Activated CD4-positive, alpha-beta T cell treated with anti-CD3 and anti-CD28 coated beads, Interleukin-2, Interleukin-4, amounts not matched to agents 100 ng/mL and 50 ng/mL, durations not matched to agents 16 hours and 8 hours (primary cell): ENCODE measurements around the gene VDR.

Source experiments
- DNase-seq: peaks from one replicate; pipeline ENCODE4 v3.0.0-alpha.2; 2020; ENCODE audit warnings: low spot score

The VDR gene

DNA sequence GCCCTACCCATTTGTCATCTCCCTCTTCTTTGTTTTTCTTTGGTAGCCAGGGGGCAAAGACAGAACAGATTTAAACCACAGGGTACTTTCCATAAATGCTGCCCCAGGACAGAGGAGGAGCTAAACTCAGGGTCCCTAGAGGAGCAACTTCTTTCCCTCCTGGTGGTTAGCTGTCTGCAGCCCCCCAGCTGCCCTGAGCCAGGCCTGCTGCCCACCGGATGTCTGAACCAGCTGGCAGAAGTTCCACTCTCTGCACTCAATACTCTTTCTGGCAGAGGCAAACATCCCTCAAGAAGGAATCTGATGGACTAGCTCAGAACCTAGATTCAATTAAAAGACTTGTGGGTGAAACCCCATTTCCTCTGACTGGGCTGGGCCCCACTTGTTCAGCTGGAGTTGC is 10.7 kb downstream of the VDR start:
- DNase-seq, result no peak

DNA sequence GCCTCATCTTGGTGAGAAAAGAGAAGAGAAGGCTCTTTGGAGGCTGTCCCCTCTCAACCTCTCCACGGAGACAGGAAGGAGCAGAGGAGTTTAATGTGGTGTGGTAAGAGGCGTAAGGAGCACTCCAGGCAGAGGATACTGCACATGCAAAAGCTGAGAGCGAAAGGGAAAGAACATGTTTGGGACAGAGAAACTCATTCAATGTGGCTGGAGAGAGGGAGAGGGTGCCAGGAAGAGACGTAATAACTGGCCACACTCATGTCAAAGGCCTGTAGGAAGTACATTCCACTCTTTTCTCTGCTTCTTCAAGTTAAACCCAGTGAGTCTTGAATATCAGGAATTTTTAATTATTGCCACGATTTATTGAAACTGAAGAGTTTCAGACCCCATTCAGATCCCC is 12.0 kb downstream of the VDR start:
- no peak for DNase-seq

DNA sequence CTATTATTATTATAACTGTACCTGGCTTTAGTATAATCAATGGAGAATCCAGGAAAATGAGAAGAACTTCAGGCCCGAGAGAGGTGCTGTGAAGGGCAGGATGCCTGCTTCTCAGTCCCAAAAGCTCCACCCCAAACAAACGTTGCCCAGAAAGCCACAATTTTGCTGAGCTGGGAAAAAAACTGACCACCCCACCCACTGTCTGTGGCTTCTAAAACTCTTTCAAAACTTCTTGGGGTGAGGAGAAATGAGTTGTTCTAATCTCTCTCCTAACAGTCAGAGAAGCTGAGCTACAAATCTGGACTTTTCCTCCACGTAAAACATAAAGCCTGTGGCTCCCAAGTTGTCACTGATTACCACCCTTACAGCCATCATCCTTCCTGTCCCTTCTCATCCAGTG is 13.4 kb downstream of the VDR start:
- DNase-seq, result peak; percentile 53

DNA sequence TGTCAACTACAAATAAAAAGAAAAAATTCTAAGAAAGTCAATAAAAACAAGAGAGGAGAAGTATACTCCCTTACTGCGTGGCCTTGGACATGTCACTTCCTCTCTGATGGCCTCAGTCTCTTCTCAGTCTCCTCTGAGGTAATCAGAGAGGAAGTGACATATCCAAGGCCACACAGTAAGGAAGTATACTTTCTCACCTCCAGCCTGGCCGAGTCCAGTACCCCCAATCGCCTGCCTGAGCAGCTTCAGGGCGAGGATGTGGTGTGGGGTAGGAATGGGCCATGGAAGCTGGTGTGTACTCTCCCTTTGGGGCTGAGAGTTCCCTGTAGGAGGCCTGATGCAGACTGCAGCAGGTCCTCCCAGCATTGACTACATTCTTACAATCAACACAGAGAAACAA is 15.8 kb downstream of the VDR start:
- peak; percentile 61 for DNase-seq

DNA sequence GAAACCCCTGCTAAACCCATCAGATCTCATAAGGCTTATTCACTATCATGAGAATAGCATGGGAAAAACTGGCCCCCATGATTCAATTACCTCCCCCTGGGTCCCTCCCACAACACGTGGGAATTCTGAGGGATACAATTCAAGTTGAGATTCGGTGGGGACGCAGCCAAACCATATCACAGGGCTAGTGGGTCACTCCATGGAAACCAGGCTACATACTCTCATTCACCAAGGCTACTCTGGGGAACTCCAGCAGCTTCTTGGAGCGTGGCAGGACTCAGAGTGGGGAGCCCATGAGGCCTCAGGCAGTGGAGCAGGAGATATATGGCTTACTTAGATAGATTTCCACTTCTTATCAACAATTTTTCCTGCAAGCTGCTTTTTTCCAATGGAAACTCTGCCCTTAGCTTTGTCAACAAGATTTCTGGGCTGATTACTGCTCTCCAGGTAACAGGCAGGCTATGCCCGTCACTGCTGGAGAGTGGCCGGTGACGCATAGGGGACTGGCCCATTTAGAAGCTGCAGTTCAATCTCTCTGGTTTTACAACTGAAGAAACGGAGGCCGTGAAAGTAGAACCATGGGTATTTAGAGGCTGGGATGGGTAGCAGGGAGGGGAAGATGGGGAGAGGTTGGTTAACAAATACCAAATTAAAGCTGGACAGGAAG is 16.5 kb downstream of the VDR start:
- no peak for DNase-seq

DNA sequence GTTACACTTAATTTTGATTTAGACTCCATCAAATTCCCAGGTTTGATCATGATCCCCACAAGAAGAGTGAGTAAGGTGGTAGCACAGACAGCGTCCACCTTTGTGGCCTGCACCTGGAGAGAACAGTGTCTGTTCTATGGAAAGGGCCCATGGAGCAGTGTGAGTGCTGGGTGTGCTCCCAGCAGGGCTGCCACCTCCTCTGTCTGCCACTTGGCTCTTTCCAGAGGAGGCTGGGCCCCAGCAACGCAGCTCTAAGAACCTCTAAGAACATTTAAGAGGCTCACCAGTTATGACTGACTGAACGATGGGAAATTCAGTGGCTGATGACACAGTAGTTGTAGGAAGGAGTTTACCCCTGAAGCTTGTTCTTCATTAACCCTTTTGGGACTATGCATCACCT is 17.3 kb downstream of the VDR start:
- DNase-seq, result no peak

DNA sequence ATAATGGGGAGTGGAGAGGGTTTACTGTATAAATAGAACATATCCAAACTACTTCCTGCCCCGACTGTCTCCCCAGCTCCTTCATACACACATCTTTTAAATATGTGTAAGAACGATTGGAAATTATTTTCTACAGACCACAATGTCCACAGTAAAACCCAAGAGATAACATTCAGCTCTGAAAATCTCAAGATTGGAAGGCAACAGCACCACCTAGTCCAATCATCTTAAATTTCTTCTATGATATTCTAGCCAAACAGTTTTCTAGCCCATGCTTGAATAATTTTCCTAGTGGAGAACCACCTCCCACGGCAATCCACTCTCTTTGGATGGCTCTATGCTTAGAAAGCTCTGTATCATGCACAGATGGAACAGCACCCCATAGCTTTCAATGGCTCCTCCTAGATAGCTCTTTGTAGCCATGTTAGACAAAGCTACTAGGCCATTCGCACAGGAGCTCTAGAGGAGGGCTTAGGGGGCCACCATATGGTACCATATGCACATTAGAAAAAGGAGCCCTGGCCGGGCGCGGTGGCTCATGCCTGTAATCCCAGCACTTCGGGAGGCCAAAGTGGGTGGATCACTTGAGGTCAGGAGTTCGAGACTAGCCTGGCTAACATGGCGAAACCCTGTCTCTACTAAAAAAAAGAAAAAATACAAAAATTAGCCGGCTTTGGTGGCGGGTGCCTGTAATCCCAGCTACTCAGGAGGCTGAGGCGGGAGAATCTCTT is 18.1 kb downstream of the VDR start:
- DNase-seq, result no peak

DNA sequence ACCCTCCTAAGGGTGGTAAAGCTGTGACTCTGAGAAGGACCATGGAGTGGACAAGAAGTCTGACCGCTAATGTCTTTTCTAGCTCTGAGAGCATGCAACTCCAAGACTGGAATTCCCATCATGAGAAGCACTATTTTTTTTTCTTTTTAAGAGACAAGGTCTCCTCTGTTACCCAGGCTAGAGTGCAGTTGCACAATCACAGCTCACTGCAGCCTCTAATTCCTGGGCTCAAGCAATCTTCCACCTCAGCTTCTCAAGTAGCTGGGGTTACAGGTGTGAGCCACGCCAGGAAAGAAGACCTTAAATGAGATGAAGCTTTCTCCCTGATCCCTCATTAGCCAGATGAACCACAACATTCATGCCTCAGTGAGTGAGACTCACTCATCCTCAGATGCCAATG is 19.2 kb downstream of the VDR start:
- DNase-seq, result no peak

DNA sequence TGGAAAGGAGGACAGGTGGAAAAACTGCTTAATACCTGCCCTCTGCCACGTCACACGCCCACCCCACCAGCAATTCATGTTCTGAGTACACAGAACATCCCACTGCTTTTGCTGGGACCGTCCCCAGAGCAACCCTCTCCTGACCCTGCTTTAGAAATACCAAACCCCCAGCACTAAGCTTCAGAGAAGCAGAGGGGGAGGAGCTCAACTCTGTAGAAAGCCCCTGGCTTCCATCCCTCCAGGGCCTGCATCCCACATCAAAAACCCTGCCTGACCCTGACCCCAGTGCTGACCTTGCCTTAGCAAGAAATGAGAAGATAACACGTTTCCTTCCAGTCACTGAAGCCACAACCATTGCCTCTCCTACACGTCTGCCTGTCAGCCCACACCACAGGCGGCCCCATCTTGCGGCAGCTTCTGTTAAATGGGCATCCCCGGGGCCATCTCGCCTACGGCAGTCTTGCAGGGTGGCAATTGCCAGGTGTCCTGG is 19.7 kb downstream of the VDR start:
- DNase-seq, result peak; percentile 77

DNA sequence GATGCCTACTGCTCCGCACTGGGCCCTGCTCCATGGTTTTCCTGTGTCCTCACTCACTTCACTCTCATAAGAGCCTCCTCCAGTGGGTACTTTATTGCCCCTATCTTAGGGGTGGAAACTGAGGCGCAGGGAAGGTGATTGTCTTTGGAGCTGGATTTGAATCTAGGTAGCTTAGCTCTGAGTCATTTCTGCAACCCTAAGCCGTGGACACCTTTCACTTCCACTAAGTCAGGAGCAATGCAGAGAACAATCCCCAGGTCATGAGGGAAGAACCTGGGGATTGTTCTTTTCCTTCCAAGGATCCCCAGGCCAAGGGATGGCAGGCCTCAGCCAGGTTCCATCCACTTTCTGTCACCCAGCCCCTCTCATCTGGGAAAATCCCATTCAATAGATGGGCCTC is 20.3 kb downstream of the VDR start:
- DNase-seq, result no peak

DNA sequence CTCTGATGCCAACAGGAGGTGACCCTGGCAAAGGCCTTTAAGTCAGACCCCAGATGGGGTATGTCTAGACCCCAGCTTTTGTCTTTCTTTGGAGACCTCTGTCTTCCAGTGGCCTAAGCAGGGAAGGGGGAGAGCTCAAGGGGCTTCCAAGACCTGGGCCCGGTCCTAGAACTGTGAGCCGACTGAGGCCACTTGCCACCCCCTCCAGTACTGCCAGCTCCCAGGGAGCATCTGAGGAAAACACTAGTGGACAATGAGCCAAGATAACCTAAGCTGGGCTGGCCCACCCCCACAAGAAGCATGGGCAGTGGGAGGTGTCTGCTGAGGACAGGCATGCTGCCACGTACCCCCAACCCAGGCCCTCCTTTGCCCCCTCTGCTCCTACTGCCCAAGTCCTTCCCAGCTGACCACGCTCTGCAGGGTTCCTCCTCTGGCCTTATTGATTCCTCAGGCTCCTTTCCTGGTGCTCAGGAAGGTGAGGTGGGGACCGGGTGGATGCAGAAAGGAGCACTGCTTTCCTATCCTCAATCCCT is 21.1 kb downstream of the VDR start:
- DNase-seq, result no peak

DNA sequence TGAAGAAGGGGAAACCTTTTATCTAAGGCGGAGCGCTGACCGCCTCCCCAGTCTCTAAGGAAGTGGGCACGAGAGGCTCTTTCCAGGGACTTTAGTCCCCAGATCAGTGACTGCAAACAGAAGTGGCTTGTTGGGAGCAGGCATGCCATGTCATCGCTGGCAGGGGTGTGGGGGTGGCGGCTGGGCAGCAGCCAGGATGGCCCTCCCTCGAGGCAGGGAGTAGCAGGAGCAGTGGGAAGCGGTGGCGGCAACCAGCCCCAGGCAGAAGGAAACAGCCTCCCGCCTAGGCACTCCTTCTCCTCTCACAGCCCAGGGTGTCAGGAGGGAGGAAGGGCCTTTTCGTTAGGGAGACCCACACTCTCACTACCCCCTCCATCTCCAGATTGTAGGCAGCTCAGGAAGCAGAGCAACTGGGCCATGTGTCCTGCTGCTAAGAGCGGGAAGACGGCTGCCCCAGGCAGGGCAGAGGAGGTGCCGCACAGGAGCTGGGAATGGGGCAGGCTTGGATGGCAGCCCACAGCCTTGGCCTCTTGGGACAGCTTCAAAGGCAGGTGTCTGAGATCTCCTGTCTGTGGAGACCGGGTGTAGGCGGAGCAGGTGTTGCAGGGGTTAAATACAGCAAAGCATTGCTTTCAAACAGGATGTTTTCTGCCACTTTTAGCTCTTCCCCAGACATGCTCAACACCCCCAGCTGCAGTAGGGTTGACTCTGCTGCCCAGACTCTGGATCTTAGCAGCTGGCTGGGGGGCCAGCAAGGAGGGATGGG is 21.8 kb downstream of the VDR start:
- DNase-seq, result no peak

DNA sequence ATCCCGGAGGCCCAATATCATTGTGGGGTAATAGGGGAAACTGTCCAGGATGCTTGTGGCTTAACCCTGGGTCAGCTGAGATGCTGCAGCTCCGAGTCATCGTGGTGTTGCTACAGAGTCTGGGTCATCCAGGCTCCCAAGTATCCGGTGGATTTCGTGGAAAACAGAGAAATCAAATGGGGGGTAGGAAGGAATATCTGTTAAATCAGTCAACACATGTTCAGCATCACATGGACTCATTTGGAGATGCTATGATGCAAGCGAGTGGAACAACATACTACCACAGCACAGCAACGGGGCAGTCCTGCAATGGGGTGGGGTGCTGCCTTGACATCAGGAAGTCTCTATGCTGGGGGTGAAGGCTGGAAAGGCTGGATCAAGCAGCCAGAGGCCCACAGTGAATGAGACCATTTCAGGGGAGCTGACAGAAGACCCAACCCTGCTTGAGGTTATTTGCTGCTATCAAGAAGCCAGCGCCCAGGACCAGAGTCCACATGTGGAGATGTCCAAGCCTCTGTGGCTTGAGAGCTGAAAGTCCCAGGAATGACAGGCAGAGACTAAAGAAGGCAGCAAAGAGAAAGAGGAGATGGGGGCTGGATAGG is 22.9 kb downstream of the VDR start:
- DNase-seq, result no peak

DNA sequence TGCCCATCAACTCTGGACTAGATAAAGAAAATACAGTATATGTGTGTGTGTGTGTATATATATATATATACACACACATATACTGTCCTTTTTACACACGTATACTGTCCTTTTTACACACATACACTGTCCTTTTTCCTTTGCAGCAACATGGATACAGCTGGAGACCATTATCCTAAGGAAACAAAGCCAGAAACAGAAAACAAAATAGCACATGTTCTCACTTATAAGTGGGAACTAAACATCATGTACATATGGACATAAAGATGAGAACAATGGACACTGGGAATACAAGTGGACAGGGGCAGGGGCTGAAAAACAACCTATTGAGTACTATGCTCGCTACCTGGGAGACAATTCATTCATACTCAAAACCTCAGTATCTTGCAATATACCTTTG is 23.7 kb downstream of the VDR start:
- no peak for DNase-seq

DNA sequence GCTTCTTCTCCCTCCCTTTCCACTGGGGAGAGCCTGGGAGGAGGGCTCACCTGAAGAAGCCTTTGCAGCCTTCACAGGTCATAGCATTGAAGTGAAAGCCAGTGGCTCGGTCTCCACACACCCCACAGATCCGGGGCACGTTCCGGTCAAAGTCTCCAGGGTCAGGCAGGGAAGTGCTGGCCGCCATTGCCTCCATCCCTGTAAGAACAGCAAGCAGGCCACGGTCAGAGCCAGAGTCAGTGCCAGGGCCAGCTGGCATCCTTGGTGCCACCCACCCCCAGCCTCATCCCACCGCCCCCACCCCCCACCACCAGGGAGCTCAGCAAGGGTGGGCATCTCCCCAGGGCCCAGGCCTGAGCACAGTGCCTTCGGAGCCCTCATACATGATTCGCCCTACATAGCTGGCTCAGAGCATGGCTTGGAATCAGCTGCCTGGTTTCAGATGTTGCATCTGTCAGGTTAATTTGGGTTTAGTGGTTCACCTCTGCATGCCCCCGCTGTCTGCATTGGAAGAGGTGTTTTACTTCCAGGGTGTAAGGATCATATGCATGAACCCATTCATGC is 25.8 kb downstream of the VDR start:
- DNase-seq, result no peak

DNA sequence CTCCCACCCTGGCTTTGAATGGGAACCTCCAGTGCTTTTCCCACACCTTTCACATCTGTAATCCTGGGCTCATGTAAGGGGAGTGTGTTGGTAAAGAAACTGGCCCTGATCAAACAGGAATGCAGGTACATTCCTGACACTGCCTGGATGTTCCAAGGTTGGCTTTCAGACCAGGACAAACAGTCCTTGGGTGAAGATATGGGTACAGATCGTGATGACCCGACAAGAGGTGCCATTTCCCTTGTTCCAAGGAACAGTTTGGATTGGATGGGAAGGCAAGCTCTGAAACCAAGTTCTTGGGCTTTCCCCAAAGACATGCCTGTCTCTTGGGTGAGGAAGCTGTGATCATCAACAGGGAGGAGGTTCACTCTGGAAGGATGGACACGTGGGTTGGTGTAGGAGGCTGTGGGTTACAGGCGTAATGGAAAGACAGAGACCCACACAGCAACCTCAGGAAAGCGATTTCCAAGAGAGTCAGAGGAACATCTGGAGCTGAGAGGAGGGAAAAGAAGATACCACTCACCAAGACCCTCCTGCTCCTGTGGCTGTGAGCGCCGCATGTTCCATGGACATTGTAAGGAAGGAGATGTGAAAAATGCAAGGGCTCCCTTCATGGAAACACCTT is 26.4 kb downstream of the VDR start:
- no peak for DNase-seq

DNA sequence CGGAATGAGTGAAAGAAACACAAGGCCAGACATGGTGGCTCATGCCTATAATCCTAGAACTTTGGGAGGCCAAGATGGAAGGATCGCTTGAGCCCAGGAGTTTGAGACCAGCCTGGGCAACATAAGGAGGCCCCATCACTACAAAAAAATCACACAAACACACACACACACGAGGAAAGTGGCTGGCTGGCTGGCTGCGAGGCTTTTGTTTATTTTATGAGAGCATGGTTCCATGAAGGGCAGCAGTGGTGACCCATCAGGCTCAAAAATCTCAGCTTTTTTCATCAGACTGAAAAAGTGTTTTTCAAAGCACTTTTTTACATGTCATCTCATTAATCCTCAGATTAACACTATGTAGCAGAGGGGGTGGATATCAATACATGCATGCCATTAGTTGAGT is 27.7 kb downstream of the VDR start:
- no peak for DNase-seq

DNA sequence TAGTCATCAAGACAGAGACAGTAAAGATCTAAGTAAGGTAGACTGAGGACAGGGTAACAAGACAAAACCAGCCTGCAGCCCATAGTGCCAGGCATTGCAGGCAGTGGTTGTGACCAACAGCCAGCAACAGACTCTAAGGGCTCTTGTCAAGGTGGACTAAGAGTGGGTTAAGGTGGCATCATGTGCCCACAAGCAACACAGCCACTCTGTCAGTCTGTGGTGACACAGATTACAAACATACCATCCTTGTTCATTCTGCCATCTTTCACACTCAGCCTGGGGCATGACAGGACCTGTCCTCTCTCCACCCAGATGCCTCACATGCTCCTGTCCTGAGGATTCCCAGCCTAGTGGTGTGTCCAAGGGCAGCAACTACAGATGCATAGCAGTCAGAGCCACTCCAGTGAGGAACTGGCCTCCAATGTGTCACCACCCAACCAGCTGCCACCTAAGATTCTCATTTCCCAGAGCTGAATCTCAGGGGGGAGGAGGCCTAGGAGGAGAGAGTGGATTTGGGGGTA is 28.3 kb downstream of the VDR start:
- DNase-seq, result no peak

DNA sequence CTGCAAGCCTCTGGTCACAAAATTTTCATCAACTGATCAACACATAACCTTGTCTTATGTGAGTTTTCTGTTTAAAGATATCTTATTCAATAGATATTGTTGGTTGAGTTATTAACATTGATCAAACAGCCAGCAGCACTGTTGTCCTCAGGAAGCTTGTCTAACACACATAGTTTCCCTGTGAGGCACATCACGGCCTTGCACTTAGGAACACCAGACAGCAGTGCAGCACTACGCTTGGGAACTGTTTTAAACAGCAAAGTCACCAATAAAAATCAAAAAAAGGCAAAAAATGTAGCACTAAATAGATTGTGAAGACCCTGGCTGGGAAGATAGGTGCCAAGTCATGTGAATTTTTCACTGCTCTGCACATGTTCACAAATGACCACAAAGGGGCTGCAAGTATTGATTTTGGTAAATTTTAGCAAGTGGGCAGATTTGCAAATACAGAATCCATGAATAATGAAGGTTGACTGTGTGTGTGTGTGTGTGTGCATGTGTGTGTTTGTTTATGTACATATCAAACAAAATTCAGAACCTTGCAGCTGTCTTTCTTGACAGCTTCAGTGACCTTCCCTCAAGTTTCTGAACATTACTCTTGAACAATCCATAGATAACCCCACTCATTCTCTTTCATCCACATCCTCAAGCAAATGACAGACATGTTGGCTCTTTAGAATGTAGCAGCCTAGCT is 28.9 kb downstream of the VDR start:
- DNase-seq, result no peak

DNA sequence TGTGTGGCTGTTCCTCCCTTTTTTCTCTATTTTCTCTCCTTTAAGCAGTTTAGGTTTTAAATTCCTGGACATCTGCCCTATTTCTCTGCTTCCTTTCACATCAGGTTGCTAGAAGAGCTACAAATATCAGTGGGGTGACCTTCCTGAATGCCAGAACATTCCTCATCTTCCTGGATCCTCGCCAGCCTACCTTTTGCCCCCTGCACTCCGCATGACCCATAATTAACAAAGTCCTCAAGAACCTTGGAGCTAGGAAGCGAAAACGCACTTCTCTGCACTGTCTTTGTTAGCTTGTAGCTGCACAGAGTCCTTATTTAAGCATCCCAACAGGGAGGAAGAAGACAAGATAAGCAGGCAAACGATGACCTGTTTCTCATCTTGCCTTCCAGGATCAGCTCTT is 30.5 kb downstream of the VDR start:
- DNase-seq, result no peak
